Neutrophil (primary cell): ENCODE results near the gene NHLH1.

ENCODE experiments used
- H3K27ac ChIP-seq: fragments of 200-600 bp; sonication (generic); 2 replicates; pipeline ENCODE4 v1.5.1; 2016; ENCODE audit warnings: mild to moderate bottlenecking, moderate library complexity
- H3K27me3 ChIP-seq: fragments of 200-600 bp; sonication (generic); 2 replicates; pipeline ENCODE4 v1.6.0; 2016; ENCODE audit warnings: mild to moderate bottlenecking
- H3K36me3 ChIP-seq: fragments of 200-600 bp; sonication (generic); 2 replicates; pipeline ENCODE4 v1.5.1; 2017
- H3K4me1 ChIP-seq, 2 experiments: fragments of 200-600 bp in 1 of 2; sonication (generic) in 1 of 2; 1 replicate in 1 of 2; 2 replicates in 1 of 2; pipeline versions ENCODE4 v1.5.1 to v1.6.1; 2013 to 2016; ENCODE audit warnings: low read depth in 1 of 2, low read length in 1 of 2, mild to moderate bottlenecking in 1 of 2, moderate library complexity in 1 of 2; ENCODE audit not compliant: control insufficient read depth in 1 of 2, insufficient read depth in 1 of 2
- H3K4me3 ChIP-seq, 2 experiments: fragments of 200-600 bp in 1 of 2; sonication (generic) in 1 of 2; 1 replicate in 1 of 2; 2 replicates in 1 of 2; pipeline ENCODE4 v1.5.1; 2013 to 2016; ENCODE audit warnings: low read depth in 1 of 2, low read length in 1 of 2, mild to moderate bottlenecking in 1 of 2, moderate library complexity in 1 of 2
- H3K9me3 ChIP-seq: fragments of 200-600 bp; sonication (generic); 2 replicates; pipeline ENCODE4 v1.5.1; 2016
- TF ChIP-seq, protein P1 (sequence below): fragments of 200-600 bp; sonication (generic); IDR thresholded peaks from 2 replicates; pipeline ENCODE4 v1.5.1; 2016; ENCODE audit warnings: antibody characterized with exemption

NHLH1 gene

GRCh38 chr1:160351629-160352028, 15.2 kb upstream of the NHLH1 start:
- Histone ChIP-seq H3K27me3 (no peaks in the 10 kb centered on the region), H3K4me3 (no peak overlapping the region), H3K4me1 (peaks cover 14 to 15% of the 10 kb centered on the region in 2 experiments), H3K36me3 (peaks cover 89% of the 10 kb centered on the region), H3K9me3 (no peaks in the 10 kb centered on the region), H3K27ac (no peak overlapping the region)
- TF ChIP-seq, protein P1, sequence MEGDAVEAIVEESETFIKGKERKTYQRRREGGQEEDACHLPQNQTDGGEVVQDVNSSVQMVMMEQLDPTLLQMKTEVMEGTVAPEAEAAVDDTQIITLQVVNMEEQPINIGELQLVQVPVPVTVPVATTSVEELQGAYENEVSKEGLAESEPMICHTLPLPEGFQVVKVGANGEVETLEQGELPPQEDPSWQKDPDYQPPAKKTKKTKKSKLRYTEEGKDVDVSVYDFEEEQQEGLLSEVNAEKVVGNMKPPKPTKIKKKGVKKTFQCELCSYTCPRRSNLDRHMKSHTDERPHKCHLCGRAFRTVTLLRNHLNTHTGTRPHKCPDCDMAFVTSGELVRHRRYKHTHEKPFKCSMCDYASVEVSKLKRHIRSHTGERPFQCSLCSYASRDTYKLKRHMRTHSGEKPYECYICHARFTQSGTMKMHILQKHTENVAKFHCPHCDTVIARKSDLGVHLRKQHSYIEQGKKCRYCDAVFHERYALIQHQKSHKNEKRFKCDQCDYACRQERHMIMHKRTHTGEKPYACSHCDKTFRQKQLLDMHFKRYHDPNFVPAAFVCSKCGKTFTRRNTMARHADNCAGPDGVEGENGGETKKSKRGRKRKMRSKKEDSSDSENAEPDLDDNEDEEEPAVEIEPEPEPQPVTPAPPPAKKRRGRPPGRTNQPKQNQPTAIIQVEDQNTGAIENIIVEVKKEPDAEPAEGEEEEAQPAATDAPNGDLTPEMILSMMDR = no peak

- Histone ChIP-seq H3K27ac (no peak overlapping the region), H3K4me3 (no peak overlapping the region), H3K27me3 (no peaks in the 10 kb centered on the region), H3K9me3 (no peaks in the 10 kb centered on the region), H3K36me3 (peaks cover 98% of the 10 kb centered on the region), H3K4me1 (peaks cover 5 to 6% of the 10 kb centered on the region in 2 experiments)
- TF ChIP-seq, protein P1 = no peak
These were observed 14.3 kb upstream of the NHLH1 start for GRCh38 chr1:160352555-160352954.

- TF ChIP-seq, protein P1 = no peak
- peaks cover 98% of the 10 kb centered on the region for H3K36me3 ChIP-seq
These were observed 13.6 kb upstream of the NHLH1 start for GRCh38 chr1:160353223-160353622.

GRCh38 chr1:160354388-160354985, 12.4 kb upstream of the NHLH1 start:
- no peak overlapping the region for H3K27ac ChIP-seq
- H3K4me1 ChIP-seq = no peaks in the 10 kb centered on the region
- peaks cover 98% of the 10 kb centered on the region for H3K36me3 ChIP-seq
- TF ChIP-seq, protein P1 = no peak
- no peak overlapping the region for H3K4me3 ChIP-seq
- H3K27me3 ChIP-seq = no peaks in the 10 kb centered on the region
- no peaks in the 10 kb centered on the region for H3K9me3 ChIP-seq

More at GRCh38 chr1:160353223-160353622, 13.6 kb upstream of the NHLH1 start:
- Histone ChIP-seq H3K9me3 (no peaks in the 10 kb centered on the region), H3K4me3 (no peak overlapping the region), H3K4me1 (no peaks in the 10 kb centered on the region), H3K27me3 (no peaks in the 10 kb centered on the region), H3K27ac (no peak overlapping the region)

DNA sequence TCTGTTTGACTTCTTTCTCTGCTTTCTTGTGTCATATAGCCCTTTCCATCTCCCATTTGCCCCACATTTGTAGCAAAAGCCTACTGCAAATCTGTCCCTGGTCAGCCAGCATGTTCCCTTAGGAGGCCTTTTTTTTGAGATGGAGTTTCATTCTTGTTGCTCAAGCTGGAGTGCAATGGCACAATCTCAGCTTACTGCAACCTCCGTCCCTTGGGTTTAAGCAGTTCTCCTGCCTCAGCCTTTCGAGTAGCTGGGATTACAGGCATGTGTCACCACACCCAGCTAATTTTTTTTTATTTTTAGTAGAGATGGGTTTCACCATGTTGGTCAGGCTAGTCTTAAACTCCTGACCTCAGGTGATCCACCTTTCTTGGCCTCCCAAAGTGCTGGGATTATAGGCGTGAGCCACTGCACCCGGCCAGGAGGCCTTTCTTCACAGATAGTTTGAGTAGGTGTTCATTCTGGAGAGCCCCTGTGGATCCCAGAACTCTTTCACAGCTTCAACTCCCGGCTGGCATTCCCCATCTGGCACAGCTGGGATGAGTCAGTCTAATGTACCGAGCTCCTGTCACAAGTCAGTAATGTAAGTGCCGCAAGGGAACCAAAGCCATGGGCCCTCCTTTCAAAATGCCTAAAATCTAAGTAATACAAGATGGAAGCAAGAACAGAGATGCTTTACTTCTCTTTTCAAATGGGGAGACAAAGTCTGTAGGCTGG, 9.4 kb upstream of the NHLH1 start:
- Histone ChIP-seq H3K27me3 (no peaks in the 10 kb centered on the region), H3K27ac (no peak overlapping the region), H3K9me3 (no peaks in the 10 kb centered on the region), H3K4me1 (no peaks in the 10 kb centered on the region), H3K4me3 (no peak overlapping the region), H3K36me3 (peaks cover 91% of the 10 kb centered on the region)
- TF ChIP-seq, protein P1 = no peak
